Liver (tissue), 9 donors: ENCODE results near the gene GRIN1. TPM values are rescaled to one million over a fixed set of nuclear protein-coding genes. Genes with fewer than 3 reads are reported as not detected.

Source experiments
- DNase-seq: peaks from one replicate; pipeline ENCODE4 v3.0.0-alpha.2; 2017; ENCODE audit warnings: low spot score
- H3K27ac ChIP-seq, 2 donors: one replicate each; pipeline ENCODE4 v1.7.0; 2013; ENCODE audit warnings: inconsistent platforms in 2 of 2, low read length in 2 of 2, control low read depth in 1 of 2, low read depth in 1 of 2, mild to moderate bottlenecking in 1 of 2
- H3K27me3 ChIP-seq, 4 donors: one replicate each; pipeline versions ENCODE4 v1.6.1 to v1.7.0; 2013; ENCODE audit warnings: low read length in 3 of 4, inconsistent platforms in 1 of 4, mild to moderate bottlenecking in 1 of 4, moderate library complexity in 1 of 4; ENCODE audit not compliant: control insufficient read depth in 4 of 4, insufficient read depth in 4 of 4
- H3K36me3 ChIP-seq, 4 donors: one replicate each; pipeline versions ENCODE4 v1.6.1 to v1.7.0; 2013; ENCODE audit warnings: low read length in 3 of 4, mild to moderate bottlenecking in 3 of 4, low read depth in 1 of 4, moderate library complexity in 1 of 4; ENCODE audit not compliant: control insufficient read depth in 4 of 4, insufficient read depth in 3 of 4
- H3K4me1 ChIP-seq, 4 donors: one replicate each; pipeline versions ENCODE4 v1.6.1 to v1.7.0; 2013; ENCODE audit warnings: low read length in 3 of 4, mild to moderate bottlenecking in 3 of 4, moderate library complexity in 1 of 4; ENCODE audit not compliant: control insufficient read depth in 4 of 4, insufficient read depth in 4 of 4
- H3K4me3 ChIP-seq, 3 donors: one replicate each; pipeline versions ENCODE4 v1.6.1 to v1.7.0; 2013; ENCODE audit warnings: low read length in 3 of 3, control low read depth in 1 of 3, low read depth in 1 of 3, mild to moderate bottlenecking in 1 of 3
- H3K9ac ChIP-seq, 2 donors: one replicate each; pipeline ENCODE4 v1.7.0; 2013; ENCODE audit warnings: low read length in 2 of 2, mild to moderate bottlenecking in 2 of 2, moderate library complexity in 2 of 2, control low read depth in 1 of 2, low read depth in 1 of 2
- H3K9me3 ChIP-seq, 4 donors: one replicate each; pipeline versions ENCODE4 v1.6.1 to v1.7.0; 2013; ENCODE audit warnings: low read length in 3 of 4; ENCODE audit not compliant: control insufficient read depth in 4 of 4
- ATF3 ChIP-seq: IDR thresholded peaks from 2 replicates; pipeline ENCODE4 v1.6.1; 2016; ENCODE audit warnings: antibody characterized with exemption
- EGR1 ChIP-seq, 2 donors: IDR thresholded peaks; 2 replicates each; pipeline ENCODE4 v1.6.1; 2016 to 2018; ENCODE audit warnings: antibody characterized with exemption in 2 of 2, low read depth in 2 of 2
- FOXA1 ChIP-seq: IDR thresholded peaks from 2 replicates; pipeline ENCODE4 v1.6.1; 2016; ENCODE audit warnings: antibody characterized with exemption
- FOXA2 ChIP-seq: IDR thresholded peaks from 2 replicates; pipeline ENCODE4 v1.6.1; 2016; ENCODE audit warnings: antibody characterized with exemption
- HNF4A ChIP-seq, 2 donors: conservative IDR thresholded peaks; 2 replicates each; pipeline ENCODE4 v1.6.1; 2016; ENCODE audit warnings: antibody characterized with exemption in 2 of 2, mild to moderate bottlenecking in 2 of 2
- HNF4G ChIP-seq: IDR thresholded peaks from 2 replicates; pipeline ENCODE4 v1.6.1; 2016; ENCODE audit warnings: antibody characterized with exemption
- MAX ChIP-seq: IDR thresholded peaks from 2 replicates; pipeline ENCODE4 v1.6.1; 2016; ENCODE audit warnings: antibody characterized with exemption
- SP1 ChIP-seq: IDR thresholded peaks from 2 replicates; pipeline ENCODE4 v1.6.1; 2018; ENCODE audit warnings: antibody characterized with exemption, mild to moderate bottlenecking
- TAF1 ChIP-seq: conservative IDR thresholded peaks from 2 replicates; pipeline ENCODE4 v1.6.1; 2016; ENCODE audit warnings: antibody characterized with exemption, mild to moderate bottlenecking
- WGBS: extraction: QIAGEN DNeasy Blood & Tissue Kit; methylation state at CpG from one replicate; pipeline ENCODE4 v1.1.7; 2013; 5-methylcytosine and 5-hydroxymethylcytosine counted together
- polyA plus RNA-seq, 2 donors: library from polyadenylated mRNA; stranded (reverse) in 1 of 2; unstranded in 1 of 2; fragments of 200-250 nt in 1 of 2; fragments of >200 nt in 1 of 2; fragmentation: Nextera tagmentation in 1 of 2; extraction: Ambion mirVana in 1 of 2; gene quantifications; one replicate each; pipeline versions ENCODE4 v1.2.1 to v1.2.3, GENCODE V29; 2013 to 2015
- total RNA-seq, 2 donors: library from RNA; depleted of rRNA; stranded (reverse); fragments of >200 nt; gene quantifications; one replicate each; pipeline ENCODE4 v1.2.3, GENCODE V29; 2014
- TF ChIP-seq, protein P1 (sequence below): IDR thresholded peaks from 2 replicates; pipeline ENCODE4 v1.6.1; 2016; ENCODE audit warnings: antibody characterized with exemption
- TF ChIP-seq, protein P2 (sequence below): IDR thresholded peaks from 2 replicates; pipeline ENCODE4 v1.6.1; 2016; ENCODE audit warnings: antibody characterized with exemption, mild to moderate bottlenecking
- TF ChIP-seq, protein P3 (sequence below): fragments of 150-350 bp; IDR thresholded peaks from 2 replicates; pipeline ENCODE4 v1.5.1; 2017; ENCODE audit warnings: improper control_type of control experiment, low read depth, low read length; ENCODE audit not compliant: missing input control
- donor health status: healthy.
- donor health status: healthy.
- donor health status: healthy.
- donor health status: healthy.
- donor health status: healthy.

GRIN1 gene
- total and polyA plus RNA-seq, 4 donors: 0.05 TPM; not detected in 3

- WGBS: 90% methylated on average over 28 of the region's 28 CpGs
- no peaks in the 10 kb centered on the region for H3K27me3 ChIP-seq
- H3K4me1 ChIP-seq: peaks cover 4 to 7% (median 5%) of the 10 kb centered on the region in 4 donors
- no peak overlapping the region for H3K4me3 ChIP-seq
- TF ChIP-seq, protein P1, sequence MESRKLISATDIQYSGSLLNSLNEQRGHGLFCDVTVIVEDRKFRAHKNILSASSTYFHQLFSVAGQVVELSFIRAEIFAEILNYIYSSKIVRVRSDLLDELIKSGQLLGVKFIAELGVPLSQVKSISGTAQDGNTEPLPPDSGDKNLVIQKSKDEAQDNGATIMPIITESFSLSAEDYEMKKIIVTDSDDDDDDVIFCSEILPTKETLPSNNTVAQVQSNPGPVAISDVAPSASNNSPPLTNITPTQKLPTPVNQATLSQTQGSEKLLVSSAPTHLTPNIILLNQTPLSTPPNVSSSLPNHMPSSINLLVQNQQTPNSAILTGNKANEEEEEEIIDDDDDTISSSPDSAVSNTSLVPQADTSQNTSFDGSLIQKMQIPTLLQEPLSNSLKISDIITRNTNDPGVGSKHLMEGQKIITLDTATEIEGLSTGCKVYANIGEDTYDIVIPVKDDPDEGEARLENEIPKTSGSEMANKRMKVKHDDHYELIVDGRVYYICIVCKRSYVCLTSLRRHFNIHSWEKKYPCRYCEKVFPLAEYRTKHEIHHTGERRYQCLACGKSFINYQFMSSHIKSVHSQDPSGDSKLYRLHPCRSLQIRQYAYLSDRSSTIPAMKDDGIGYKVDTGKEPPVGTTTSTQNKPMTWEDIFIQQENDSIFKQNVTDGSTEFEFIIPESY: no peak
- TF ChIP-seq, protein P2, sequence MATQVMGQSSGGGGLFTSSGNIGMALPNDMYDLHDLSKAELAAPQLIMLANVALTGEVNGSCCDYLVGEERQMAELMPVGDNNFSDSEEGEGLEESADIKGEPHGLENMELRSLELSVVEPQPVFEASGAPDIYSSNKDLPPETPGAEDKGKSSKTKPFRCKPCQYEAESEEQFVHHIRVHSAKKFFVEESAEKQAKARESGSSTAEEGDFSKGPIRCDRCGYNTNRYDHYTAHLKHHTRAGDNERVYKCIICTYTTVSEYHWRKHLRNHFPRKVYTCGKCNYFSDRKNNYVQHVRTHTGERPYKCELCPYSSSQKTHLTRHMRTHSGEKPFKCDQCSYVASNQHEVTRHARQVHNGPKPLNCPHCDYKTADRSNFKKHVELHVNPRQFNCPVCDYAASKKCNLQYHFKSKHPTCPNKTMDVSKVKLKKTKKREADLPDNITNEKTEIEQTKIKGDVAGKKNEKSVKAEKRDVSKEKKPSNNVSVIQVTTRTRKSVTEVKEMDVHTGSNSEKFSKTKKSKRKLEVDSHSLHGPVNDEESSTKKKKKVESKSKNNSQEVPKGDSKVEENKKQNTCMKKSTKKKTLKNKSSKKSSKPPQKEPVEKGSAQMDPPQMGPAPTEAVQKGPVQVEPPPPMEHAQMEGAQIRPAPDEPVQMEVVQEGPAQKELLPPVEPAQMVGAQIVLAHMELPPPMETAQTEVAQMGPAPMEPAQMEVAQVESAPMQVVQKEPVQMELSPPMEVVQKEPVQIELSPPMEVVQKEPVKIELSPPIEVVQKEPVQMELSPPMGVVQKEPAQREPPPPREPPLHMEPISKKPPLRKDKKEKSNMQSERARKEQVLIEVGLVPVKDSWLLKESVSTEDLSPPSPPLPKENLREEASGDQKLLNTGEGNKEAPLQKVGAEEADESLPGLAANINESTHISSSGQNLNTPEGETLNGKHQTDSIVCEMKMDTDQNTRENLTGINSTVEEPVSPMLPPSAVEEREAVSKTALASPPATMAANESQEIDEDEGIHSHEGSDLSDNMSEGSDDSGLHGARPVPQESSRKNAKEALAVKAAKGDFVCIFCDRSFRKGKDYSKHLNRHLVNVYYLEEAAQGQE: no peak
- no peak for TF ChIP-seq FOXA2
- no peak for TF ChIP-seq MAX
- no peak for TF ChIP-seq TAF1
- no peak for TF ChIP-seq FOXA1
- no peak for TF ChIP-seq EGR1 (IDR thresholded peaks at IDR 0.05; ENCODE audit: low read depth in 2 of 2)
- TF ChIP-seq HNF4G: no peak
- no peak for TF ChIP-seq ATF3
- no peak for TF ChIP-seq SP1
- no peak for TF ChIP-seq HNF4A (conservative IDR thresholded peaks at IDR 0.05)
- TF ChIP-seq, protein P3, sequence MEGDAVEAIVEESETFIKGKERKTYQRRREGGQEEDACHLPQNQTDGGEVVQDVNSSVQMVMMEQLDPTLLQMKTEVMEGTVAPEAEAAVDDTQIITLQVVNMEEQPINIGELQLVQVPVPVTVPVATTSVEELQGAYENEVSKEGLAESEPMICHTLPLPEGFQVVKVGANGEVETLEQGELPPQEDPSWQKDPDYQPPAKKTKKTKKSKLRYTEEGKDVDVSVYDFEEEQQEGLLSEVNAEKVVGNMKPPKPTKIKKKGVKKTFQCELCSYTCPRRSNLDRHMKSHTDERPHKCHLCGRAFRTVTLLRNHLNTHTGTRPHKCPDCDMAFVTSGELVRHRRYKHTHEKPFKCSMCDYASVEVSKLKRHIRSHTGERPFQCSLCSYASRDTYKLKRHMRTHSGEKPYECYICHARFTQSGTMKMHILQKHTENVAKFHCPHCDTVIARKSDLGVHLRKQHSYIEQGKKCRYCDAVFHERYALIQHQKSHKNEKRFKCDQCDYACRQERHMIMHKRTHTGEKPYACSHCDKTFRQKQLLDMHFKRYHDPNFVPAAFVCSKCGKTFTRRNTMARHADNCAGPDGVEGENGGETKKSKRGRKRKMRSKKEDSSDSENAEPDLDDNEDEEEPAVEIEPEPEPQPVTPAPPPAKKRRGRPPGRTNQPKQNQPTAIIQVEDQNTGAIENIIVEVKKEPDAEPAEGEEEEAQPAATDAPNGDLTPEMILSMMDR: no peak
- no peaks in the 10 kb centered on the region for H3K9me3 ChIP-seq
- DNase-seq: no peak
- H3K27ac ChIP-seq: no peak overlapping the region
- peaks cover 3 to 19% (median 6%) of the 10 kb centered on the region in 4 donors for H3K36me3 ChIP-seq
- H3K9ac ChIP-seq: no peak overlapping the region
Measured at GRCh38 chr9:137110911-137111787, 27.8 kb upstream of the GRIN1 start.
